Neural cell (in vitro differentiated cells): Measurements from ENCODE around the gene CRAT. TPM values are rescaled to one million over a fixed set of nuclear protein-coding genes. Genes with fewer than 3 reads are reported as not detected.

Experiments
- H2AFZ ChIP-seq: fragments of 200-600, 300-800 bp; sonication (generic), shearing (Covaris generic); 2 replicates; pipeline ENCODE4 v1.6.0; 2014; ENCODE audit warnings: low read depth, mild to moderate bottlenecking, antibody characterized with exemption, low read length, moderate library complexity
- H3F3A ChIP-seq: fragments of 200-600 bp; shearing (Covaris generic); 2 replicates; pipeline ENCODE4 v1.6.1; 2016; ENCODE audit warnings: mild to moderate bottlenecking, moderate library complexity, mixed read lengths, antibody characterized with exemption, low read length; ENCODE audit not compliant: insufficient read depth, poor library complexity, severe bottlenecking
- H3K27ac ChIP-seq: fragments of 200-600, 300-800 bp; sonication (generic), shearing (Covaris generic); 2 replicates; pipeline ENCODE4 v1.5.1; 2014; ENCODE audit warnings: mild to moderate bottlenecking, low read length, moderate library complexity
- H3K27me3 ChIP-seq: fragments of 300-800, 200-600 bp; sonication (generic), shearing (Covaris generic); 2 replicates; pipeline ENCODE4 v1.6.0; 2014; ENCODE audit warnings: mild to moderate bottlenecking, low read depth, low read length, moderate library complexity; ENCODE audit not compliant: insufficient read depth
- H3K36me3 ChIP-seq: fragments of 300-800, 200-600 bp; sonication (generic), shearing (Covaris generic); 2 replicates; pipeline ENCODE4 v1.5.1; 2014; ENCODE audit warnings: mild to moderate bottlenecking, antibody characterized with exemption, low read length, moderate library complexity; ENCODE audit not compliant: insufficient read depth
- H3K4me2 ChIP-seq: fragments of 300-800, 200-600 bp; sonication (generic), shearing (Covaris generic); 2 replicates; pipeline ENCODE4 v1.6.0; 2014; ENCODE audit warnings: mild to moderate bottlenecking, low read length
- H3K4me3 ChIP-seq: fragments of 300-800, 200-600 bp; sonication (generic), shearing (Covaris generic); 2 replicates; pipeline ENCODE4 v1.5.1; 2014; ENCODE audit warnings: mild to moderate bottlenecking, low read length, moderate library complexity
- H3K79me2 ChIP-seq: fragments of 200-600 bp; shearing (Covaris generic); replicated peaks from 2 replicates; pipeline ENCODE4 v1.6.0; 2014; ENCODE audit warnings: mild to moderate bottlenecking, low read length, moderate library complexity; ENCODE audit not compliant: insufficient read depth
- H3K9ac ChIP-seq: fragments of 300-800, 200-600 bp; sonication (generic), shearing (Covaris generic); 2 replicates; pipeline ENCODE4 v1.6.1; 2016; ENCODE audit warnings: mild to moderate bottlenecking, low read length, mixed read lengths
- H3K9me2 ChIP-seq: fragments of 200-600 bp; shearing (Covaris generic); 2 replicates; pipeline ENCODE4 v1.6.1; 2016; ENCODE audit warnings: mild to moderate bottlenecking, low read length, mixed read lengths; ENCODE audit not compliant: insufficient read depth
- H3K9me3 ChIP-seq: fragments of 200-600, 300-800 bp; sonication (generic), shearing (Covaris generic); 2 replicates; pipeline ENCODE4 v1.6.1; 2016; ENCODE audit warnings: mild to moderate bottlenecking, mixed run types, low read length, moderate library complexity, mixed read lengths
- H4K20me1 ChIP-seq: fragments of 200-600 bp; shearing (Covaris generic); 2 replicates; pipeline ENCODE4 v1.6.1; 2016; ENCODE audit warnings: mild to moderate bottlenecking, mixed run types; ENCODE audit not compliant: insufficient read depth
- EP300 ChIP-seq: fragments of 450-650 bp; conservative IDR thresholded peaks from 2 replicates; pipeline ENCODE4 v1.6.1; 2014; ENCODE audit warnings: antibody characterized with exemption, mild to moderate bottlenecking, moderate library complexity; ENCODE audit not compliant: poor library complexity, severe bottlenecking
- EZH2 ChIP-seq: fragments of 200-600, 300-800 bp; shearing (Covaris generic), sonication (generic); IDR thresholded peaks from 2 replicates; pipeline ENCODE4 v1.6.1; 2014; ENCODE audit warnings: antibody characterized with exemption, low read length, borderline replicate concordance, mild to moderate bottlenecking; ENCODE audit not compliant: insufficient read depth, poor library complexity, severe bottlenecking
- MXI1 ChIP-seq: fragments of 450-650 bp; conservative IDR thresholded peaks from 2 replicates; pipeline ENCODE4 v1.6.1; 2014; ENCODE audit warnings: antibody characterized with exemption, mild to moderate bottlenecking; ENCODE audit not compliant: poor library complexity, severe bottlenecking
- POLR2AphosphoS5 ChIP-seq: IDR thresholded peaks from 2 replicates; pipeline ENCODE4 v1.6.1; 2012
- RAD21 ChIP-seq: fragments of 450-650 bp; conservative IDR thresholded peaks from 2 replicates; pipeline ENCODE4 v1.6.1; 2014; ENCODE audit warnings: antibody characterized with exemption, mild to moderate bottlenecking, moderate library complexity
- SMC3 ChIP-seq: fragments of 450-650 bp; conservative IDR thresholded peaks from 2 replicates; pipeline ENCODE4 v1.6.1; 2014; ENCODE audit warnings: antibody characterized with exemption, mild to moderate bottlenecking, moderate library complexity; ENCODE audit not compliant: poor library complexity
- TAF1 ChIP-seq: IDR thresholded peaks from 2 replicates; pipeline ENCODE4 v1.6.1; 2012; ENCODE audit warnings: low read depth
- polyA plus RNA-seq: library from polyadenylated mRNA; depleted of rRNA; stranded (reverse); fragments of >200 nt; gene quantifications from 2 replicates; pipeline ENCODE4 v1.2.3, GENCODE V29; 2014
- TF ChIP-seq, protein P1 (sequence below): IDR thresholded peaks from 2 replicates; pipeline ENCODE4 v1.6.1; 2012; ENCODE audit warnings: borderline replicate concordance
- TF ChIP-seq, protein P2 (sequence below): fragments of 450-650 bp; IDR thresholded peaks from 2 replicates; pipeline ENCODE4 v1.5.1; 2014; ENCODE audit warnings: antibody characterized with exemption, mild to moderate bottlenecking, moderate library complexity; ENCODE audit not compliant: poor library complexity, severe bottlenecking

CRAT gene
- polyA plus RNA-seq, 1 donor from 2014 or later: 14.3 TPM

DNA sequence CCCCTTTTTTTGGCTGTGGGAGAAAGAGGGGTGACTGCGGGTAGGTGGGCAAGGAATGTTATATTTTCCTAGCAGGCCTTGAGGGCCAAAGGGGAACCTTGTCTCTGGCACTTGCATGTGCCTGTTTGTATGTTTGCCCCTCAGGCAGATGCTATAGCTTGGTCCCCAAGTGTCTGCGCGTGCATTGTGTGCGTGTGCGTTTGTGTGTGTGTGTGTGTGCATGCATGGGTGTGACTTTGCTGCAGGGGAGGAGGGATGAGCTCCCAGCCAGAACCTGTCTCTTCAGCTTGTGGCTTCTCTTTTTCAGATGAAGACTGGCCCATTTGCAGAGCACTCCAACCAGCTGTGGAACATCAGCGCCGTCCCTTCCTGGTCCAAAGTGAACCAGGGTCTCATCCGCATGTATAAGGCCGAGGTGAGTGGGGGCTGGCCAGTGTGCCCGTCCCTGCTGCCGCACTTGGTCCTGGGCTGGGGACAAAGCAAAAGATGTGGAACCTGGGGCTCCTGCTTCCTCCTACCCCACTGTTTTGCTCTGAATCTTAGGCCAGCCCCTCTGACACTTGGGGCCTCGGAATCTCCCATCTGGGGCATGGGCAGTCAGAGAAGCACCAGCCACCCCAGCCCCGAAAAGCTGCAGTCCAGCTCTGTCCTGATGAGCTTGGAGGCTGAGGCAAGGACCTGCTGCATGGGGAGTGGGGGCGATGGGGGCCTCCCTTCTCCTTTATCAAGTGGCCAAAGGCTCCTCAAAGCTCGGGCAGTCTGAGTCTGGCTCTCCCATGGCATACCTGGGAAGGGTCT lies 31.7 kb upstream of the CRAT start:
- Histone ChIP-seq H3K4me2 (no peak overlapping the region), H4K20me1 (no peaks in the 10 kb centered on the region), H3K4me3 (no peak overlapping the region), H3K79me2 (no peaks in the 10 kb centered on the region), H3K27ac (peak overlapping the region; percentile 99), H3K36me3 (no peaks in the 10 kb centered on the region), H2AFZ (no peak overlapping the region), H3K9ac (peak overlapping the region; percentile 96), H3K9me2 (no peaks in the 10 kb centered on the region), H3K27me3 (no peaks in the 10 kb centered on the region), H3K9me3 (no peaks in the 10 kb centered on the region), H3F3A (no peaks in the 10 kb centered on the region)
- TF ChIP-seq RAD21 (no peak), SMC3 (no peak), TAF1 (no peak)

DNA sequence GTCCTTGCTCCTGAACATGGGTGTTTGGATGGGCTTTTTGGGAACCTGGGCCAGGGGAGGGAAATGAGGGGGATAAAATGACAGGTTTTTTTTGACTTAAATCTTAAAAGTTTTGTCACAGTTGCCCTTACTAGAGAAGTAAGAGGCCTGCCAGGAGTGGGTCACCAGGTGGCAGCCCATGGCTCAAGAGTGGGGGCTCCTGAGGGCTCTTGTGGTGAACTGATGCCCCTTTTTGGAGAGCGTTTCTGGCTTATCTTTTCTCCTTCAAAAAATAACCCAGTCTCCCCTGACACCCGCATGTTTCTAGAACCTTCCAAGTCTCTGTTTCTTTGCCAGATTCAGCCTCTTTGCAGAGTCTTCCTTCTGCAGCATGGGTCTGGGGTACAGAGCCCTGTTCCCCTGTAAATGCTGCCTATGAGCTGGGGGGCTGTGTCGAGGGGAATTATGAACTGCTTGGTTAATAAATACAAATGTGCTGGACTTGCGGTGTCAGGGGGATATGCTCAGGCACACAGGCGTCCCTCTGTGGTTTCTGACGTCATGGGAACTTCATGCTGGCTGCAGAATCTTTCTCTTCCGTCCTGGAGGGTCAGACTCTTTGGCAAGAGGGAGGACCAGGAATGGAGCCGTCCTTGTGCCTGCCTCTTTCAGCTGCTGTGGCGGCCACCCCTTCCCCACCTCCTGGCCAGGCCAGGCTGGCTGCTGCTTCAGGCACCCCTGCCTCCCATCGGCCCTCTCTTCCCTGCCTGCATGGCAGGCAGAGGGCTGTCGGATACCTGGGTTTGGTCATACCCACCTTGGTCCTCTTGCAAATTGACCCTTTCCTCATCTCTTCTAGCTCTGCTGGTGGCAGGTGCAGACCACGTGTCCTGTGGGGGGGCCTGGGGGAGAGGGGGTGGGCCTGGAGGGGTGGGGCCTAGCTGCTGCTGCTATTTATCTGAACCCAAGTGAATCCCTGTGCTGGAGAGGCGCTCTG lies 30.8 kb upstream of the CRAT start:
- no peaks in the 10 kb centered on the region for H3K27me3 ChIP-seq
- no peaks in the 10 kb centered on the region for H3K79me2 ChIP-seq
- no peak overlapping the region for H3K4me2 ChIP-seq
- no peak overlapping the region for H2AFZ ChIP-seq
- no peak overlapping the region for H3K4me3 ChIP-seq
- no peaks in the 10 kb centered on the region for H3K9me3 ChIP-seq
- H3K27ac ChIP-seq: peak overlapping the region; percentile 99
- H3K9me2 ChIP-seq: no peaks in the 10 kb centered on the region
- no peaks in the 10 kb centered on the region for H3F3A ChIP-seq
- H4K20me1 ChIP-seq: no peaks in the 10 kb centered on the region
- TF ChIP-seq EZH2 (no peak), POLR2AphosphoS5 (no peak), RAD21 (no peak), EP300 (no peak), TAF1 (no peak), SMC3 (no peak), MXI1 (no peak)
- TF ChIP-seq, protein P1, sequence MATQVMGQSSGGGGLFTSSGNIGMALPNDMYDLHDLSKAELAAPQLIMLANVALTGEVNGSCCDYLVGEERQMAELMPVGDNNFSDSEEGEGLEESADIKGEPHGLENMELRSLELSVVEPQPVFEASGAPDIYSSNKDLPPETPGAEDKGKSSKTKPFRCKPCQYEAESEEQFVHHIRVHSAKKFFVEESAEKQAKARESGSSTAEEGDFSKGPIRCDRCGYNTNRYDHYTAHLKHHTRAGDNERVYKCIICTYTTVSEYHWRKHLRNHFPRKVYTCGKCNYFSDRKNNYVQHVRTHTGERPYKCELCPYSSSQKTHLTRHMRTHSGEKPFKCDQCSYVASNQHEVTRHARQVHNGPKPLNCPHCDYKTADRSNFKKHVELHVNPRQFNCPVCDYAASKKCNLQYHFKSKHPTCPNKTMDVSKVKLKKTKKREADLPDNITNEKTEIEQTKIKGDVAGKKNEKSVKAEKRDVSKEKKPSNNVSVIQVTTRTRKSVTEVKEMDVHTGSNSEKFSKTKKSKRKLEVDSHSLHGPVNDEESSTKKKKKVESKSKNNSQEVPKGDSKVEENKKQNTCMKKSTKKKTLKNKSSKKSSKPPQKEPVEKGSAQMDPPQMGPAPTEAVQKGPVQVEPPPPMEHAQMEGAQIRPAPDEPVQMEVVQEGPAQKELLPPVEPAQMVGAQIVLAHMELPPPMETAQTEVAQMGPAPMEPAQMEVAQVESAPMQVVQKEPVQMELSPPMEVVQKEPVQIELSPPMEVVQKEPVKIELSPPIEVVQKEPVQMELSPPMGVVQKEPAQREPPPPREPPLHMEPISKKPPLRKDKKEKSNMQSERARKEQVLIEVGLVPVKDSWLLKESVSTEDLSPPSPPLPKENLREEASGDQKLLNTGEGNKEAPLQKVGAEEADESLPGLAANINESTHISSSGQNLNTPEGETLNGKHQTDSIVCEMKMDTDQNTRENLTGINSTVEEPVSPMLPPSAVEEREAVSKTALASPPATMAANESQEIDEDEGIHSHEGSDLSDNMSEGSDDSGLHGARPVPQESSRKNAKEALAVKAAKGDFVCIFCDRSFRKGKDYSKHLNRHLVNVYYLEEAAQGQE: no peak
- TF ChIP-seq, protein P2, sequence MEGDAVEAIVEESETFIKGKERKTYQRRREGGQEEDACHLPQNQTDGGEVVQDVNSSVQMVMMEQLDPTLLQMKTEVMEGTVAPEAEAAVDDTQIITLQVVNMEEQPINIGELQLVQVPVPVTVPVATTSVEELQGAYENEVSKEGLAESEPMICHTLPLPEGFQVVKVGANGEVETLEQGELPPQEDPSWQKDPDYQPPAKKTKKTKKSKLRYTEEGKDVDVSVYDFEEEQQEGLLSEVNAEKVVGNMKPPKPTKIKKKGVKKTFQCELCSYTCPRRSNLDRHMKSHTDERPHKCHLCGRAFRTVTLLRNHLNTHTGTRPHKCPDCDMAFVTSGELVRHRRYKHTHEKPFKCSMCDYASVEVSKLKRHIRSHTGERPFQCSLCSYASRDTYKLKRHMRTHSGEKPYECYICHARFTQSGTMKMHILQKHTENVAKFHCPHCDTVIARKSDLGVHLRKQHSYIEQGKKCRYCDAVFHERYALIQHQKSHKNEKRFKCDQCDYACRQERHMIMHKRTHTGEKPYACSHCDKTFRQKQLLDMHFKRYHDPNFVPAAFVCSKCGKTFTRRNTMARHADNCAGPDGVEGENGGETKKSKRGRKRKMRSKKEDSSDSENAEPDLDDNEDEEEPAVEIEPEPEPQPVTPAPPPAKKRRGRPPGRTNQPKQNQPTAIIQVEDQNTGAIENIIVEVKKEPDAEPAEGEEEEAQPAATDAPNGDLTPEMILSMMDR: no peak
- H3K9ac ChIP-seq: peak overlapping the region; percentile 96
- H3K36me3 ChIP-seq: no peaks in the 10 kb centered on the region
